Karpas-422 (cell line): ENCODE measurements around the gene JAM2. TPM values are rescaled to one million over a fixed set of nuclear protein-coding genes. Genes with fewer than 3 reads are reported as not detected.

ENCODE experiments used
- DNase-seq: peaks from one replicate; pipeline ENCODE4 v3.0.0-alpha.2; 2015
- H2AFZ ChIP-seq: fragments of 200-600 bp; sonication (generic); 2 replicates; pipeline ENCODE4 v1.6.1; 2014; ENCODE audit warnings: antibody characterized with exemption, low read length, mixed read lengths
- H3K27ac ChIP-seq: fragments of 200-600 bp; sonication (generic); 2 replicates; pipeline ENCODE4 v1.5.1; 2014; ENCODE audit warnings: mild to moderate bottlenecking, low read length, moderate library complexity
- H3K27me3 ChIP-seq: fragments of 200-600 bp; sonication (generic); 2 replicates; pipeline ENCODE4 v1.6.1; 2014; ENCODE audit warnings: low read length, mixed read lengths
- H3K36me3 ChIP-seq: fragments of 200-600 bp; sonication (generic); 2 replicates; pipeline ENCODE4 v1.6.1; 2014; ENCODE audit warnings: low read length, mixed read lengths; ENCODE audit not compliant: insufficient read depth
- H3K4me1 ChIP-seq: fragments of 200-600 bp; sonication (generic); 2 replicates; pipeline ENCODE4 v1.6.1; 2014; ENCODE audit warnings: mild to moderate bottlenecking, low read length, mixed read lengths
- H3K4me2 ChIP-seq: fragments of 200-600 bp; sonication (generic); 2 replicates; pipeline ENCODE4 v1.6.1; 2014; ENCODE audit warnings: low read length, low read depth, mild to moderate bottlenecking; ENCODE audit not compliant: poor library complexity, severe bottlenecking
- H3K4me3 ChIP-seq: fragments of 200-600 bp; sonication (generic); 2 replicates; pipeline ENCODE4 v1.5.1; 2014; ENCODE audit warnings: mild to moderate bottlenecking, antibody characterized with exemption, low read length, mixed read lengths
- H3K79me2 ChIP-seq: fragments of 200-600 bp; sonication (generic); 2 replicates; pipeline ENCODE4 v1.6.1; 2014; ENCODE audit warnings: mild to moderate bottlenecking, low read length, mixed read lengths
- H3K9ac ChIP-seq: fragments of 200-600 bp; sonication (generic); 2 replicates; pipeline ENCODE4 v1.6.0; 2014; ENCODE audit warnings: low read length
- H3K9me2 ChIP-seq: fragments of 200-600 bp; sonication (generic), shearing (Covaris generic); replicated peaks from 2 replicates; pipeline ENCODE4 v1.6.0; 2014; ENCODE audit warnings: mild to moderate bottlenecking, low read length, moderate library complexity; ENCODE audit not compliant: insufficient read depth
- H3K9me3 ChIP-seq: fragments of 300-700, 200-600 bp; sonication (generic); 2 replicates; pipeline ENCODE4 v1.6.1; 2014; ENCODE audit warnings: low read length, mixed read lengths
- H4K20me1 ChIP-seq: fragments of 200-600 bp; sonication (generic); 2 replicates; pipeline ENCODE4 v1.6.1; 2014; ENCODE audit warnings: mild to moderate bottlenecking, antibody characterized with exemption, low read length, low read depth; ENCODE audit not compliant: insufficient read depth
- total RNA-seq: library from RNA; depleted of rRNA; stranded (reverse); fragments of >200 nt; shearing (Covaris generic); gene quantifications from 2 replicates; pipeline ENCODE4 v1.2.3, GENCODE V29; 2014; ENCODE audit warnings: low replicate concordance; rRNA removed

JAM2 gene
- 0.26 and 0.83 TPM in 2 replicates for total RNA-seq

- H3K4me1 ChIP-seq = peaks cover 27% of the 10 kb centered on the region
- H3K9me2 ChIP-seq = no peaks in the 10 kb centered on the region; the same call in 1 of the 2 replicates
- H3K9ac ChIP-seq = peak within 1 kb of the TSS; percentile 71
- no peaks in the 10 kb centered on the region for H3K36me3 ChIP-seq
- H2AFZ ChIP-seq = peak within 1 kb of the TSS; percentile 95
- no peaks in the 10 kb centered on the region for H3K79me2 ChIP-seq
- no peaks in the 10 kb centered on the region for H4K20me1 ChIP-seq
- peak; percentile 54 for DNase-seq
- H3K4me3 ChIP-seq = peak within 1 kb of the TSS; percentile 69
- peaks cover 2% of the 10 kb centered on the region; the same call in 1 of the 2 replicates for H3K27me3 ChIP-seq
- no peaks in the 10 kb centered on the region for H3K9me3 ChIP-seq
- peak within 1 kb of the TSS; percentile 86 for H3K4me2 ChIP-seq
- no peak within 1 kb of the TSS for H3K27ac ChIP-seq
Observed at GRCh38 chr21:25638660-25639550, at the start of gene JAM2. TSS of gene JAM2 (plus strand) at chr21:25639258. CDS start at chr21:25639822, 564 bp downstream.

DNA sequence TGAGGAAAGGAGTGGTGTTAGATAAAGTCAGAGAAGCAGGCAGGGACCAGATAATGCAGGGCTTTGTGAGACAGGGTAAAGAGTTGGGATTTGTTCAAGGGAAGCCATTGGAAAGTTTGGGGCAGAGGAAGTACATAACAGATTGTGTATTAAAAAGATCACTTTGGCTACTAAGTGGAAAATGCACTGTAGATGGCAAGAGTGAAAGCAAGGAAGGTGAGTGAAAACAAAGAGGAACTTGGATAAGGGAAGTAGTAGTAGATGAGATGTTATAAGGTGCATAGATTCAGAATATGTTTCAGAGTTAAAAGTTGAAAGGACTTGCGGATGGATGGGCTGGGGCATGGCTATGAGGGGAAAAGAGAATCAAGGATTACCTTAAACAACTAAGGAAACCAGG, 49.2 kb upstream of the JAM2 start:
- H3K4me2 ChIP-seq = no peak overlapping the region
- DNase-seq = peak; percentile 35
- H3K9ac ChIP-seq = no peak overlapping the region
- H3K4me3 ChIP-seq = no peak overlapping the region
- peaks cover 49% of the 10 kb centered on the region for H3K36me3 ChIP-seq
- H3K27me3 ChIP-seq = no peaks in the 10 kb centered on the region
- no peak overlapping the region for H2AFZ ChIP-seq
- no peaks in the 10 kb centered on the region for H4K20me1 ChIP-seq
- H3K9me3 ChIP-seq = no peaks in the 10 kb centered on the region
- no peaks in the 10 kb centered on the region for H3K9me2 ChIP-seq
- H3K27ac ChIP-seq = no peak overlapping the region
- no peaks in the 10 kb centered on the region for H3K4me1 ChIP-seq
- no peaks in the 10 kb centered on the region for H3K79me2 ChIP-seq

DNA sequence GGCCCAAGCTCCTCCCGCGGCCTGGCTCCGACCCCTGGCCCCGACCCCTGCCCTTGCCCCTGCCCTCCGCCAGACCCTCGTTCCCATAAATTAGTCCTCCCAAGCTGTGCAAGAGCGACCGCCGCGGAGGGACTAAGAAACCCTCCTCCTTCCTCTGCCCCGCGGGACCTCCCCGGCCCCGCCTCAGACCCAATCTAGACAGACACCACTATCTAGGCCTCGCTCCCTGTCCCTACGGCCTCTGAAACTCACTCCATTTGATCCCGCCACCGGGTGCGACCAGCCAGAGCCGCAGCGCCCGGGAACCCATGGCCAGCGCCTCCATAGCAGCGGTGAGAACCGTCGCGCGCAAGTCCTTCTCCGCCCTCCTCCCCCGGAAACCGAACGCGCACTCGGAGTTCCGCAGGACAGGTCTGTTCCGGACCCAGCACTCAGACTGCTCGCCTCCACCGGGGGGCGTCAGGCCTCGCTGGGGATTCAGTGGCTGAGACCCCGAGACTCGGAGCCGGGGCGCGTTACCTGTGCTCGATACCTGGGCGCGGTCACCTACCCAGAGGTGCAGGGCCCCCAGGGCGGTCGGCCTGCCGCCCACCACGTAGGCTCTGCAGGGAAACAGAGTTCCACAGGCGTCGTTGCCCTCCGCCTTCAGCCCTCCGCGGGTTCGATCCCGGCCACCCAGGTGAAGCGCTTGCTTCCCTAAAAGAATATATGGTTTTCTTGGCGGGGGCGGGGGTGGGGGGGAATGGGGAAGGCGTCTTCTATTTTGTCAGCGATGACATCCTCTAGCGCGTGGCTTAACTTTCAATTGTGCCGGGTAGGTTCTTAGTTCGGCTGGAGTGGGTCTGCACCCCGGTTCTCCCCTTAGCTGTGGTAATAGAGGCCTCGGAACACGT, 31.7 kb upstream of the JAM2 start, which contains the start of gene MRPL39:
TSS of gene MRPL39 (minus strand) at position 331 of the 893 bp plus-strand sequence. CDS start at position 325, 6 bp downstream.
- Histone ChIP-seq H4K20me1 (no peaks in the 10 kb centered on the region), H3K4me2 (peak within 1 kb of the TSS; percentile 98), H3K4me1 (peaks cover 27% of the 10 kb centered on the region), H3K27me3 (no peaks in the 10 kb centered on the region), H3K9me3 (no peaks in the 10 kb centered on the region), H3K36me3 (peaks cover 23% of the 10 kb centered on the region), H3K9me2 (no peaks in the 10 kb centered on the region), H3K9ac (peak within 1 kb of the TSS; percentile 93), H3K4me3 (peak within 1 kb of the TSS; percentile 94), H3K27ac (no peak within 1 kb of the TSS), H3K79me2 (peaks cover 37% of the 10 kb centered on the region), H2AFZ (peak within 1 kb of the TSS; percentile 100)
- DNase-seq = peak; percentile 95

- Histone ChIP-seq H3K27ac (no peak overlapping the region), H3K27me3 (no peaks in the 10 kb centered on the region), H3K9me2 (no peaks in the 10 kb centered on the region), H3K4me2 (peak overlapping the region; percentile 98), H3K79me2 (peaks cover 37% of the 10 kb centered on the region), H3K9ac (peak overlapping the region; percentile 93), H3K4me1 (peaks cover 27% of the 10 kb centered on the region), H3K36me3 (peaks cover 21% of the 10 kb centered on the region), H4K20me1 (no peaks in the 10 kb centered on the region), H2AFZ (peak overlapping the region; percentile 100), H3K4me3 (peak overlapping the region; percentile 94), H3K9me3 (no peaks in the 10 kb centered on the region)
- DNase-seq = peak; percentile 93
Observed at GRCh38 chr21:25608044-25608737, 30.9 kb upstream of the JAM2 start.

GRCh38 chr21:25614441-25614840, 24.6 kb upstream of the JAM2 start:
- no peak overlapping the region for H3K9ac ChIP-seq
- H3K9me3 ChIP-seq = no peaks in the 10 kb centered on the region
- no peaks in the 10 kb centered on the region for H3K9me2 ChIP-seq
- H3K4me1 ChIP-seq = no peaks in the 10 kb centered on the region
- no peaks in the 10 kb centered on the region for H4K20me1 ChIP-seq
- no peak overlapping the region for H3K27ac ChIP-seq
- H3K4me2 ChIP-seq = no peak overlapping the region
- no peaks in the 10 kb centered on the region for H3K27me3 ChIP-seq
- H3K36me3 ChIP-seq = no peaks in the 10 kb centered on the region
- H2AFZ ChIP-seq = no peak overlapping the region
- no peaks in the 10 kb centered on the region for H3K79me2 ChIP-seq
- no peak overlapping the region for H3K4me3 ChIP-seq
- DNase-seq = no peak

DNA sequence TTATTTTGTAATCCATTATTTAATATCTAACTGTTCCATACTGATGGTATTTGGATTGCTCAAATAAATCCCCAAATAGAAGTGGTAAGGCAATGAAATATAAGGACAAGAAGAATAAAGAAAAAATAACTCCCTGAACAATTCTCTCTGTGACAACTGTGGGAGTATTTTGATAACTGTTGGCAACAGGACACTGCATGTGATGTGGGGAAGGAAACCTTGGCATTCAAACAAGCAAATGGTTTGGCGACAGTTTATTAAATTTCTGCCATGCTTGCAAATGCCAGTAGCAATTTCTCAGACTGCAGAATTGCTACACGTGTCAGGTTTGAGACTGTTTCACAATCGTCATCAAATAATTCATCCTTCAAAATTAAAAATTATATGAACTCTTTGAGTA, 23.2 kb upstream of the JAM2 start:
- Histone ChIP-seq H3K36me3 (no peaks in the 10 kb centered on the region), H3K79me2 (no peaks in the 10 kb centered on the region), H3K9ac (no peak overlapping the region), H3K4me1 (no peaks in the 10 kb centered on the region), H3K9me2 (no peaks in the 10 kb centered on the region), H4K20me1 (no peaks in the 10 kb centered on the region), H3K27ac (no peak overlapping the region), H3K4me3 (no peak overlapping the region), H3K27me3 (no peaks in the 10 kb centered on the region), H3K9me3 (no peaks in the 10 kb centered on the region), H2AFZ (no peak overlapping the region), H3K4me2 (no peak overlapping the region)
- DNase-seq = no peak

- H3K27me3 ChIP-seq = no peaks in the 10 kb centered on the region
- H3K4me2 ChIP-seq = no peak overlapping the region
- no peaks in the 10 kb centered on the region for H4K20me1 ChIP-seq
- H3K79me2 ChIP-seq = no peaks in the 10 kb centered on the region
- H2AFZ ChIP-seq = no peak overlapping the region
- H3K4me3 ChIP-seq = no peak overlapping the region
- H3K36me3 ChIP-seq = no peaks in the 10 kb centered on the region
- H3K9me3 ChIP-seq = no peaks in the 10 kb centered on the region
- no peak overlapping the region for H3K9ac ChIP-seq
- no peak overlapping the region for H3K27ac ChIP-seq
- DNase-seq = no peak
- H3K4me1 ChIP-seq = no peaks in the 10 kb centered on the region
- H3K9me2 ChIP-seq = no peaks in the 10 kb centered on the region
Observed at GRCh38 chr21:25619198-25619597, 19.9 kb upstream of the JAM2 start.
